ENCODE results near the gene MYL1.

The MYL1 gene

GRCh38 chr2:210264282-210264681 is 50.7 kb downstream of the MYL1 start:
- DNase-seq: no peak

- DNase-seq: no peak
Observed at GRCh38 chr2:210263841-210264240, 51.1 kb downstream of the MYL1 start.

GRCh38 chr2:210262036-210262435 is 52.9 kb downstream of the MYL1 start:
- DNase-seq: no peak

GRCh38 chr2:210259687-210260086 is 55.3 kb downstream of the MYL1 start:
- no peak for DNase-seq

- no peak for DNase-seq
Observed at GRCh38 chr2:210252699-210253606, 62.0 kb downstream of the MYL1 start.

GRCh38 chr2:210250622-210251021 is 64.4 kb downstream of the MYL1 start:
- DNase-seq: no peak
